Measurements from ENCODE around the gene SLC35F3.

DNA sequence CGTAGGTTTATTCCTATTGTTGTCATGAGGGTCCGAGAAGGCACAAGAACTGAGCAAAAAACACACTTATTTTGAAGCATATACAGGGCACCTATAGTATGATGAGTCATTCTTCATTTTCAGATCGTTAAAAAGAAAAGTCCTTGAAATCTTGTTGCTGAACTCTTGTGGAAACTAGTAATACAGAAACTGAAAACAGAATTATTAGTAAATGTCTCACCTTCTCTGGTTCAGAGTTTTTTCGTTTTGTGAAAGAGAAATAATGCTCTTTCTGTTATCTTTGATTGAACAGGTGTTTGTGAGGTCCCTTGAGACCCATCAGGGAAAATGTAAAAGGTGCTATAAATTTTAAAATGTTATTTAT lies 366.7 kb downstream of the SLC35F3 start:
- no peak for TF ChIP-seq POLR2AphosphoS5 (IDR thresholded peaks at IDR 0.05; ENCODE audit: low read depth)
- TF ChIP-seq, protein P1, sequence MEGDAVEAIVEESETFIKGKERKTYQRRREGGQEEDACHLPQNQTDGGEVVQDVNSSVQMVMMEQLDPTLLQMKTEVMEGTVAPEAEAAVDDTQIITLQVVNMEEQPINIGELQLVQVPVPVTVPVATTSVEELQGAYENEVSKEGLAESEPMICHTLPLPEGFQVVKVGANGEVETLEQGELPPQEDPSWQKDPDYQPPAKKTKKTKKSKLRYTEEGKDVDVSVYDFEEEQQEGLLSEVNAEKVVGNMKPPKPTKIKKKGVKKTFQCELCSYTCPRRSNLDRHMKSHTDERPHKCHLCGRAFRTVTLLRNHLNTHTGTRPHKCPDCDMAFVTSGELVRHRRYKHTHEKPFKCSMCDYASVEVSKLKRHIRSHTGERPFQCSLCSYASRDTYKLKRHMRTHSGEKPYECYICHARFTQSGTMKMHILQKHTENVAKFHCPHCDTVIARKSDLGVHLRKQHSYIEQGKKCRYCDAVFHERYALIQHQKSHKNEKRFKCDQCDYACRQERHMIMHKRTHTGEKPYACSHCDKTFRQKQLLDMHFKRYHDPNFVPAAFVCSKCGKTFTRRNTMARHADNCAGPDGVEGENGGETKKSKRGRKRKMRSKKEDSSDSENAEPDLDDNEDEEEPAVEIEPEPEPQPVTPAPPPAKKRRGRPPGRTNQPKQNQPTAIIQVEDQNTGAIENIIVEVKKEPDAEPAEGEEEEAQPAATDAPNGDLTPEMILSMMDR (conservative IDR thresholded peaks at IDR 0.05; ENCODE audit: low read depth in 2 of 2) = no peak
- TF ChIP-seq, protein P2, sequence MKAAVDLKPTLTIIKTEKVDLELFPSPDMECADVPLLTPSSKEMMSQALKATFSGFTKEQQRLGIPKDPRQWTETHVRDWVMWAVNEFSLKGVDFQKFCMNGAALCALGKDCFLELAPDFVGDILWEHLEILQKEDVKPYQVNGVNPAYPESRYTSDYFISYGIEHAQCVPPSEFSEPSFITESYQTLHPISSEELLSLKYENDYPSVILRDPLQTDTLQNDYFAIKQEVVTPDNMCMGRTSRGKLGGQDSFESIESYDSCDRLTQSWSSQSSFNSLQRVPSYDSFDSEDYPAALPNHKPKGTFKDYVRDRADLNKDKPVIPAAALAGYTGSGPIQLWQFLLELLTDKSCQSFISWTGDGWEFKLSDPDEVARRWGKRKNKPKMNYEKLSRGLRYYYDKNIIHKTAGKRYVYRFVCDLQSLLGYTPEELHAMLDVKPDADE (IDR thresholded peaks at IDR 0.05) = no peak
- no peak for TF ChIP-seq EZH2phosphoT487 (IDR thresholded peaks at IDR 0.05; ENCODE audit: unreplicated experiment)
- no peak for TF ChIP-seq CREB1 (CRISPR knock-in tag; IDR thresholded peaks at IDR 0.05; ENCODE audit: low read depth)
- no peak for TF ChIP-seq EZH2 (IDR thresholded peaks at IDR 0.05; ENCODE audit: low read depth, unreplicated experiment)
- no peak for TF ChIP-seq ZNF462 (CRISPR knock-in tag; IDR thresholded peaks at IDR 0.05)
- TF ChIP-seq REST (IDR thresholded peaks at IDR 0.05; ENCODE audit: unreplicated experiment) = no peak
- no peak for TF ChIP-seq STAT1 (IDR thresholded peaks at IDR 0.05; ENCODE audit: unreplicated experiment)
- TF ChIP-seq NANOG (IDR thresholded peaks at IDR 0.05; ENCODE audit: borderline replicate concordance) = no peak
- no peak for TF ChIP-seq JUNB (IDR thresholded peaks at IDR 0.05; ENCODE audit: unreplicated experiment)
- TF ChIP-seq ZNF114 (CRISPR knock-in tag; IDR thresholded peaks at IDR 0.05) = no peak
